Karpas-422 (cell line): ENCODE measurements around the gene FAM200B. TPM values are rescaled to one million over a fixed set of nuclear protein-coding genes. Genes with fewer than 3 reads are reported as not detected.
A peak's percentile ranks its signal among the peaks of the same experiment; 100 is the strongest.

Source experiments
- DNase-seq: peaks from one replicate; pipeline ENCODE4 v3.0.0-alpha.2; 2015
- H2AFZ ChIP-seq: fragments of 200-600 bp; sonication (generic); 2 replicates; pipeline ENCODE4 v1.6.1; 2014; ENCODE audit warnings: antibody characterized with exemption, low read length, mixed read lengths
- H3K27ac ChIP-seq: fragments of 200-600 bp; sonication (generic); 2 replicates; pipeline ENCODE4 v1.5.1; 2014; ENCODE audit warnings: mild to moderate bottlenecking, low read length, moderate library complexity
- H3K27me3 ChIP-seq: fragments of 200-600 bp; sonication (generic); 2 replicates; pipeline ENCODE4 v1.6.1; 2014; ENCODE audit warnings: low read length, mixed read lengths
- H3K36me3 ChIP-seq: fragments of 200-600 bp; sonication (generic); 2 replicates; pipeline ENCODE4 v1.6.1; 2014; ENCODE audit warnings: low read length, mixed read lengths; ENCODE audit not compliant: insufficient read depth
- H3K4me1 ChIP-seq: fragments of 200-600 bp; sonication (generic); 2 replicates; pipeline ENCODE4 v1.6.1; 2014; ENCODE audit warnings: mild to moderate bottlenecking, low read length, mixed read lengths
- H3K4me2 ChIP-seq: fragments of 200-600 bp; sonication (generic); 2 replicates; pipeline ENCODE4 v1.6.1; 2014; ENCODE audit warnings: low read length, low read depth, mild to moderate bottlenecking; ENCODE audit not compliant: poor library complexity, severe bottlenecking
- H3K4me3 ChIP-seq: fragments of 200-600 bp; sonication (generic); 2 replicates; pipeline ENCODE4 v1.5.1; 2014; ENCODE audit warnings: mild to moderate bottlenecking, antibody characterized with exemption, low read length, mixed read lengths
- H3K79me2 ChIP-seq: fragments of 200-600 bp; sonication (generic); 2 replicates; pipeline ENCODE4 v1.6.1; 2014; ENCODE audit warnings: mild to moderate bottlenecking, low read length, mixed read lengths
- H3K9ac ChIP-seq: fragments of 200-600 bp; sonication (generic); 2 replicates; pipeline ENCODE4 v1.6.0; 2014; ENCODE audit warnings: low read length
- H3K9me2 ChIP-seq: fragments of 200-600 bp; sonication (generic), shearing (Covaris generic); replicated peaks from 2 replicates; pipeline ENCODE4 v1.6.0; 2014; ENCODE audit warnings: mild to moderate bottlenecking, low read length, moderate library complexity; ENCODE audit not compliant: insufficient read depth
- H3K9me3 ChIP-seq: fragments of 300-700, 200-600 bp; sonication (generic); 2 replicates; pipeline ENCODE4 v1.6.1; 2014; ENCODE audit warnings: low read length, mixed read lengths
- H4K20me1 ChIP-seq: fragments of 200-600 bp; sonication (generic); 2 replicates; pipeline ENCODE4 v1.6.1; 2014; ENCODE audit warnings: mild to moderate bottlenecking, antibody characterized with exemption, low read length, low read depth; ENCODE audit not compliant: insufficient read depth
- total RNA-seq: library from RNA; depleted of rRNA; stranded (reverse); fragments of >200 nt; shearing (Covaris generic); gene quantifications from 2 replicates; pipeline ENCODE4 v1.2.3, GENCODE V29; 2014; ENCODE audit warnings: low replicate concordance; rRNA removed

FAM200B gene
- 15.1 and 18.3 TPM in 2 replicates for total RNA-seq

GRCh38 chr4:15681372-15682241, at the start of gene FAM200B:
TSS of gene FAM200B (plus strand) at chr4:15681827. CDS start at chr4:15686978, 5,151 bp downstream.
- H3K4me3 ChIP-seq: peak within 1 kb of the TSS; percentile 94
- H3K9ac ChIP-seq: peak within 1 kb of the TSS; percentile 93
- H3K27ac ChIP-seq: peak within 1 kb of the TSS; percentile 86
- H2AFZ ChIP-seq: peak within 1 kb of the TSS; percentile 85; the same call in 1 of the 2 replicates
- peaks cover 51% of the 10 kb centered on the region for H3K4me1 ChIP-seq
- peak within 1 kb of the TSS; percentile 71 for H3K4me2 ChIP-seq
- H3K79me2 ChIP-seq: peaks cover 74% of the 10 kb centered on the region
- DNase-seq: peak; percentile 99
- H3K9me3 ChIP-seq: no peaks in the 10 kb centered on the region
- H3K36me3 ChIP-seq: peaks cover 15% of the 10 kb centered on the region; the same call in 1 of the 2 replicates
- no peaks in the 10 kb centered on the region for H4K20me1 ChIP-seq
- H3K9me2 ChIP-seq: no peaks in the 10 kb centered on the region
- no peaks in the 10 kb centered on the region for H3K27me3 ChIP-seq

DNA sequence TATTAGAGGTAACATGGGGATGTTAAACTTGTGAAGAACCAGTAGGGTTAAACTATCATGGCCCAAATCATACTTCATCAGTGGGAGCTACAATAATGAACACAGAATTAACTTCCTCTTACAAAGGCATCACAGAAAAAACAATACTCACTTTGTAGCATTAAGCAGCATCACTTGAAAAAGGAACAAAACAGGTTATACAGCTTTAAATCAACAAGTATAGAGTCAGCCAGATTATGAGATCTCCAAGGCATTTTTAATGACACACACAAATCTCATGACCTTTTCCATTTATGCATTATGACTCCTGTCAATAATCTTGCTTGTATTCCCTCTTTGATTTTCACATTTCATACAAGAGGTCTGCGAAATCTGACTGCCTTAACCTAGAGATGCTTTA, 44.8 kb upstream of the FAM200B start:
- H3K4me1 ChIP-seq: peaks cover 17% of the 10 kb centered on the region
- H3K79me2 ChIP-seq: peaks cover 76% of the 10 kb centered on the region
- peaks cover 57% of the 10 kb centered on the region for H3K36me3 ChIP-seq
- H3K27ac ChIP-seq: no peak overlapping the region
- H3K9me2 ChIP-seq: no peaks in the 10 kb centered on the region
- no peaks in the 10 kb centered on the region for H3K9me3 ChIP-seq
- no peak overlapping the region for H3K4me2 ChIP-seq
- no peak overlapping the region for H3K9ac ChIP-seq
- H4K20me1 ChIP-seq: no peaks in the 10 kb centered on the region
- no peak for DNase-seq
- H2AFZ ChIP-seq: no peak overlapping the region
- H3K4me3 ChIP-seq: no peak overlapping the region
- H3K27me3 ChIP-seq: no peaks in the 10 kb centered on the region

GRCh38 chr4:15638418-15638817, 43.2 kb upstream of the FAM200B start:
- Histone ChIP-seq H3K4me2 (no peak overlapping the region), H3K9me2 (no peaks in the 10 kb centered on the region), H3K79me2 (peaks cover 87% of the 10 kb centered on the region), H2AFZ (no peak overlapping the region), H3K36me3 (peaks cover 50% of the 10 kb centered on the region), H3K4me1 (peaks cover 17% of the 10 kb centered on the region), H3K4me3 (no peak overlapping the region), H3K27ac (no peak overlapping the region), H3K27me3 (no peaks in the 10 kb centered on the region), H3K9me3 (no peaks in the 10 kb centered on the region), H4K20me1 (no peaks in the 10 kb centered on the region), H3K9ac (no peak overlapping the region)
- DNase-seq: no peak

DNA sequence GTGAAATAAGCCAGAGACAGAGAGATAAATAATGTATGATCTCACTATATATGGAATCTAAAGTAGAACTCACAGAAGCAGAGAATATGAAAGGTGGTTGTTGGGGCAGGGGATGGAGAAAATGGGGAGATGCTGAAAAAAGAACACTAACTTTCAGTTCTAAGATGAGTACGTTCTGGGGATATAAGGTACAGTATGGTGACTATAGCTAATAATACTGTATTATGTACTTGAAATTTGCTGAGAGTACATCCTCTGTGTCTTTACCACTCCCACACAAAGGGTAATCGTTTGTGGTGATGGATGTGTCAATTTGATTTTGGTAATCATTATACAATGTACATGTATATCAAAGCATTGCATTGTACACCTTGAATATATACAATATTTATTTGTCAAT, 33.0 kb upstream of the FAM200B start:
- no peak overlapping the region for H3K9ac ChIP-seq
- H3K4me2 ChIP-seq: no peak overlapping the region
- H3K4me3 ChIP-seq: no peak overlapping the region
- H2AFZ ChIP-seq: no peak overlapping the region
- DNase-seq: no peak
- H3K79me2 ChIP-seq: peaks cover 98% of the 10 kb centered on the region
- H4K20me1 ChIP-seq: no peaks in the 10 kb centered on the region
- no peak overlapping the region for H3K27ac ChIP-seq
- H3K27me3 ChIP-seq: no peaks in the 10 kb centered on the region
- H3K4me1 ChIP-seq: peaks cover 48% of the 10 kb centered on the region
- no peaks in the 10 kb centered on the region for H3K9me2 ChIP-seq
- H3K9me3 ChIP-seq: no peaks in the 10 kb centered on the region
- H3K36me3 ChIP-seq: no peaks in the 10 kb centered on the region

- peak; percentile 89 for DNase-seq
- no peak overlapping the region for H3K4me3 ChIP-seq
- peaks cover 50% of the 10 kb centered on the region for H3K4me1 ChIP-seq
- no peaks in the 10 kb centered on the region for H3K27me3 ChIP-seq
- H3K4me2 ChIP-seq: peak overlapping the region; percentile 41
- H3K36me3 ChIP-seq: no peaks in the 10 kb centered on the region
- no peaks in the 10 kb centered on the region for H3K9me2 ChIP-seq
- H4K20me1 ChIP-seq: no peaks in the 10 kb centered on the region
- H3K79me2 ChIP-seq: peaks cover 96% of the 10 kb centered on the region
- no peak overlapping the region for H2AFZ ChIP-seq
- no peak overlapping the region; the same call in 1 of the 2 replicates for H3K27ac ChIP-seq
- peak overlapping the region; percentile 19 for H3K9ac ChIP-seq
- no peaks in the 10 kb centered on the region for H3K9me3 ChIP-seq
Measured at GRCh38 chr4:15649914-15650545, 31.6 kb upstream of the FAM200B start.

DNA sequence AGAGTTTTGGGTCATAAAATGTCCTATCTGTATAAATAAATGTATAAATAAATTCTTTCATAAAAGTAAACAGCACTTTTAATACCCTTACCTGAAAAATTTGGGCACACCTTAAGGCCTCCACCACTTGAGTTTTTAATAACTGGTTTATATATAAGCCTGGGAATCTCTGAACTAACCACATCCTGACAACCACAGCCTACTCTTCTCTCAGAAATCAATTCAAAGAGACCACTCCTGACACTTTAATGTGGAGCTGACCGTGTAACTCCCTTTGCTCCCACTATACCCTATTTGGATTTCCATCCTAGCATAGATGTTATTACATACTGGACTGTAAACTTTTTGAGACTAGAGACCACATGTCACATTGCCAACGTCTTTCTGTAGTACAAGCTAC, 30.0 kb upstream of the FAM200B start:
- no peaks in the 10 kb centered on the region for H3K36me3 ChIP-seq
- H2AFZ ChIP-seq: no peak overlapping the region
- H3K4me1 ChIP-seq: peaks cover 59% of the 10 kb centered on the region
- no peak for DNase-seq
- H3K9me2 ChIP-seq: no peaks in the 10 kb centered on the region
- no peaks in the 10 kb centered on the region for H4K20me1 ChIP-seq
- no peaks in the 10 kb centered on the region for H3K27me3 ChIP-seq
- peaks cover 81% of the 10 kb centered on the region for H3K79me2 ChIP-seq
- H3K4me3 ChIP-seq: peak overlapping the region; percentile 94
- peak overlapping the region; percentile 74 for H3K27ac ChIP-seq
- peak overlapping the region; percentile 90 for H3K9ac ChIP-seq
- H3K9me3 ChIP-seq: no peaks in the 10 kb centered on the region
- peak overlapping the region; percentile 81 for H3K4me2 ChIP-seq

GRCh38 chr4:15652191-15652590, 29.4 kb upstream of the FAM200B start:
- Histone ChIP-seq H4K20me1 (no peaks in the 10 kb centered on the region), H3K4me3 (peak overlapping the region; percentile 94), H3K9ac (peak overlapping the region; percentile 90), H3K9me2 (no peaks in the 10 kb centered on the region), H3K9me3 (no peaks in the 10 kb centered on the region), H2AFZ (no peak overlapping the region), H3K4me1 (peaks cover 59% of the 10 kb centered on the region), H3K27ac (peak overlapping the region; percentile 74), H3K79me2 (peaks cover 76% of the 10 kb centered on the region), H3K27me3 (no peaks in the 10 kb centered on the region), H3K4me2 (peak overlapping the region; percentile 81), H3K36me3 (no peaks in the 10 kb centered on the region)
- DNase-seq: no peak

GRCh38 chr4:15652841-15653240, 28.8 kb upstream of the FAM200B start:
- Histone ChIP-seq H3K4me2 (peak overlapping the region; percentile 81), H3K36me3 (no peaks in the 10 kb centered on the region), H3K79me2 (peaks cover 69% of the 10 kb centered on the region), H2AFZ (no peak overlapping the region), H3K4me1 (peaks cover 54% of the 10 kb centered on the region), H3K4me3 (peak overlapping the region; percentile 94), H3K27ac (peak overlapping the region; percentile 74), H3K27me3 (no peaks in the 10 kb centered on the region), H4K20me1 (no peaks in the 10 kb centered on the region), H3K9me2 (no peaks in the 10 kb centered on the region), H3K9me3 (no peaks in the 10 kb centered on the region), H3K9ac (peak overlapping the region; percentile 90)
- no peak for DNase-seq
